ENCODE results near the gene ZEB1.

DNA sequence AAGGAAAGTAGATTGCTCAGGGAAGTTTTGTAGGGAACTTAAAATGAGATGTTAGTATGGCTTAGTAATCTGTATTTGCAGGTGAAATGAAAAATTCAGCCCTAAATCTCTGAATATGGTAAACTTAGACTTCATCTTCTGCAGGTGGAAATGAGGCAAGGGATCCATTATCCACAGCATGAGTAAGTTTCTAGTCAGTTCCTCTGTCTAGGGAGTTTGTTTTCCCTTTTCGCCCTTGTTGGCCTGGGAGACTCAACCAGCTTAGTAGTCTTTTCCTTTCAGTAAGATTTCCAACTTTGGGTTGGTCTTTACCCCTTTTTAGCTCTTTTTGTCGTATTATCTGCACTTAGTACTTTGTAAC, 65.6 kb downstream of the ZEB1 start:
- no peak for TF ChIP-seq POLR2A (IDR thresholded peaks at IDR 0.05)
- TF ChIP-seq, protein P1, sequence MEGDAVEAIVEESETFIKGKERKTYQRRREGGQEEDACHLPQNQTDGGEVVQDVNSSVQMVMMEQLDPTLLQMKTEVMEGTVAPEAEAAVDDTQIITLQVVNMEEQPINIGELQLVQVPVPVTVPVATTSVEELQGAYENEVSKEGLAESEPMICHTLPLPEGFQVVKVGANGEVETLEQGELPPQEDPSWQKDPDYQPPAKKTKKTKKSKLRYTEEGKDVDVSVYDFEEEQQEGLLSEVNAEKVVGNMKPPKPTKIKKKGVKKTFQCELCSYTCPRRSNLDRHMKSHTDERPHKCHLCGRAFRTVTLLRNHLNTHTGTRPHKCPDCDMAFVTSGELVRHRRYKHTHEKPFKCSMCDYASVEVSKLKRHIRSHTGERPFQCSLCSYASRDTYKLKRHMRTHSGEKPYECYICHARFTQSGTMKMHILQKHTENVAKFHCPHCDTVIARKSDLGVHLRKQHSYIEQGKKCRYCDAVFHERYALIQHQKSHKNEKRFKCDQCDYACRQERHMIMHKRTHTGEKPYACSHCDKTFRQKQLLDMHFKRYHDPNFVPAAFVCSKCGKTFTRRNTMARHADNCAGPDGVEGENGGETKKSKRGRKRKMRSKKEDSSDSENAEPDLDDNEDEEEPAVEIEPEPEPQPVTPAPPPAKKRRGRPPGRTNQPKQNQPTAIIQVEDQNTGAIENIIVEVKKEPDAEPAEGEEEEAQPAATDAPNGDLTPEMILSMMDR (IDR thresholded peaks at IDR 0.05), result no peak

Data from breast epithelium (tissue), 3 donors.